HG03460 (cell line): Measurements from ENCODE around the gene RAB30.
"Not testable (repeated sequence)": the region's sequence is repeated elsewhere in the genome, so short reads cannot be mapped to it uniquely, and the experiment has no call there.

Experiments
- ATAC-seq: cut with Tn5 transposase; IDR thresholded peaks from one replicate; pipeline ENCODE4 v1.9.1; 2021; ENCODE audit not compliant: unreplicated experiment

RAB30 gene

GRCh38 chr11:82950502-82950901 is 121.2 kb downstream of the RAB30 start:
- ATAC-seq = not testable (repeated sequence)

DNA sequence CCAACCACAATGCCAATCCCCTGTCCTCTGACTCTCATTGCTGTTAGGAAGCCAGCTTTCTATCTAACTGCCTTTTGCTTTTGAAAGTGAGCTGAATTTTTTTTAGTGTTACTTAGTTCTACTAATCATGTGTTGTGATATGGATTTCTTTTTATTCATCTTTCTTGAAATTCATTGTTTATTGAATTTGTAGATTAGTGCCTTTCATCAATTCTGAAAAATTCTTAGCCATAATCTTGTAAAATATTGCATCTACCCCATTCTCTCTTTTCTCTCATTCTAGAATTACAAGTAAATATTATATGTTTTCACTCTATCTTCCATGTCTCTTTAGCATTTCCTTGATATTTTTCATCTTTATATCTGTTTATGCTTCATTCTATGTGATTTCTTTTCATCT is 122.3 kb downstream of the RAB30 start:
- no peak for ATAC-seq

DNA sequence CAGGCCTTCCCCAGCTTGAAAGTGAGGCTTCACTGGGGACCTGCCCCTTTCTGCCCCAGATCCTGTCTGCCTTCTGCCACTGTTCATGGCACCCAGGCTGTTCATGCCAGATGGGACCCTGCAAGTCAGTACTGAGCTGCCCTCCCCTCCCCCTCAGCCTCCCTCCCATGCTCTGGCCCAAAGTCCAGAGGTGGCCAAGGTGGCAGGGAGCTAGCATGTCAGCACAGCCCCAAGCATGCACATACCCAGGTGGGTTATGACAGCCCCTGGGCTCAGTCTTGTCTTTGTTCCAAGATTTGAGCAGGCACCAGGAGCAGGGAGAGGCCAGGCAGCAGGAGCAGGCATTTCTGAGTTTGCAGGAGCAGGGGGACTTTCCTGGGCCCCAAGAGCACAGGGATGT is 126.0 kb downstream of the RAB30 start:
- ATAC-seq = no peak

DNA sequence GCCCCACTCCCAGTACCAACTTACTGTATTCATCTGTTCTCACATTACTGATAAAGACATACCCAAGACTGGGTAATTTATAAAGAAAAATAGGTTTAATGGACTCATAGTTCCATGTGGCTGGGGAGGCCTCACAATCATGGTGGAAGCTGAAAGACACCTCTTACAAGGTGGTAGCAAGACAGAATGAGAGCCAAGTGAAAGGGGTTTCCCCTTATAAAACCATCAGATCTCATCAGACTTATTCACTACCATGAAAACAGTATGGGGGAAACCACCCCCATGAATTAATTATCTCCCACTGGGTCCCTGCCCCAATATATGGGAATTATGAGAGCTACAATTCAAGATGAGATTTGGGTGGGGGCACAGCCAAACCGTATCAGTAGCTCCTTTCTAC is 126.7 kb downstream of the RAB30 start:
- ATAC-seq = not testable (repeated sequence)

- no peak for ATAC-seq
Measured at GRCh38 chr11:82944198-82944597, 127.5 kb downstream of the RAB30 start.

- not testable (repeated sequence) for ATAC-seq
Measured at GRCh38 chr11:82943430-82943829, 128.3 kb downstream of the RAB30 start.

GRCh38 chr11:82942376-82942775 is 129.3 kb downstream of the RAB30 start:
- no peak for ATAC-seq

- ATAC-seq = no peak
Measured at GRCh38 chr11:82939456-82939855, 132.2 kb downstream of the RAB30 start.

DNA sequence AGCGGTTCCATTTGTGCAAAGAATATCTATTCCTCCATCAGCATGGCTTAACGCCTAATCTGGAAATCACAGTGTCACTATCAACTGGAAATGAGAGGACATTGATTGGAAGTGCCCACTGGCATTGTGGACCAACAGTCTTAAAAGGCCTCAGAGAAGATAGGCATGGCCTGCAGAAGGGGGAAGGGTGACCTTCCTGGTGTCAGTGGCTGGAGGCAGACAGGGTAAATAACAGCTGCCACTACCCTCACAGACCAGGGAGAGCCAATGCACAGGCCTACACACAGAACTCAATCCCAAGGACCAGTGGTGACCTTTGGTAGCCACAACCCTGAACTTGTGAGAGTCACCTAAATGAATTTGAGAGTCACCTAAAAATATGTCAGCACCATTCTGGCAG is 134.1 kb downstream of the RAB30 start:
- no peak for ATAC-seq

DNA sequence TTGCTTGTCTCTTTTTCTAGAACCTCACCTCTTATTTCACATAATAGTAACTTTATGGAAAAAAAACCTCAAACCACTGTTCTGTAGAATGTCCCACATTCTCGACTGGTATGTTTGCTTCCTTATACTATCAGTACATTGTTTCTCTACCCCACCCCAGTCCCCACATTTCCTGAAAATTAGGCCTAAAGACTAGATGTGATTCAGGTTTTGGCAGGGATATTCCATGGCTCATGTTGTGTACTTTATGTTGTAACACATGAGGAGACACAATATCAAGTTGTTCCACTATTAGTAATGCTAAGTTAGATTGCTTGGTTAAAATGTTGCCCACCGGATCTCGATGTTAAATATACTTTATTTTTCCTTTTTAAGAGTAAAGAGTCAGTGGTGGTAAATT is 135.4 kb downstream of the RAB30 start:
- no peak for ATAC-seq

DNA sequence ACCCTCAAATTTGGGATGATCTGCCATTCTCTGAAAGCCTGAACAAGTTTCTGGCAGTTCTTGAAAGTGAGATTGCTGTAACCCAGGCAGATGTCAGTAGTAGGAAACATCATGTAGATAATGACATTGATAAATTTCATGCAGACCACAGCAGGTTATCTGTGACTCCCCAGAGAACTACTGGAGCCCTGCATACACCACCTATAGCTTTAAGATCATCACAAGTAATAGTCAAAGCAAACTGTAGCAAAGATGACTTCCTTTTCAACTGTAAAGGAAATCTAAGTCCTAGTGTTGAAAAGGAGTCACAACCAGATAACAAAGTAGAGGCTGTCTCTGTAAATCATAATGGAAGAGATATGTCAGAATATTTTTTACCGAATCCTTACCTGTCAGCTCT is 139.1 kb downstream of the RAB30 start:
- no peak for ATAC-seq

GRCh38 chr11:82930734-82931133 is 141.0 kb downstream of the RAB30 start:
- ATAC-seq = no peak

DNA sequence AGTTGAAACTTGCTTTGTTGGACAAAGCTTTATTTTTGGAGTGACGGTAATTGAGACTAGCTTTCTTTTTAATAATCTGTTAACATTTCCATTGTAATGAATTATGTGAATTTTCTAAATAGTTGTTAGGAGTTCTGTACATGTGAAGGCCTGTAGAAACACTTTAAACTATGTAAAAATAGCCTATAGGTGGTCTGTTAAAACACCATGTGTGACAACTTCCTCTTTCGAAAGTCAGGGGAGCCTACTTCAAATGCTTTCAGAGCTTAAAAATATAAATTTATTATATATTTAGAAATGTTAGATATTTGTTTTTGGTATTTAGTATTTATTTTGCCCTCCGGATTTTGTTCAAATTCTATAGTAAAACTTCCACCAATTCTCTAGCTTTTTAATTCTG is 141.5 kb downstream of the RAB30 start:
- ATAC-seq = no peak

GRCh38 chr11:82929121-82929520 is 142.6 kb downstream of the RAB30 start:
- ATAC-seq = no peak

DNA sequence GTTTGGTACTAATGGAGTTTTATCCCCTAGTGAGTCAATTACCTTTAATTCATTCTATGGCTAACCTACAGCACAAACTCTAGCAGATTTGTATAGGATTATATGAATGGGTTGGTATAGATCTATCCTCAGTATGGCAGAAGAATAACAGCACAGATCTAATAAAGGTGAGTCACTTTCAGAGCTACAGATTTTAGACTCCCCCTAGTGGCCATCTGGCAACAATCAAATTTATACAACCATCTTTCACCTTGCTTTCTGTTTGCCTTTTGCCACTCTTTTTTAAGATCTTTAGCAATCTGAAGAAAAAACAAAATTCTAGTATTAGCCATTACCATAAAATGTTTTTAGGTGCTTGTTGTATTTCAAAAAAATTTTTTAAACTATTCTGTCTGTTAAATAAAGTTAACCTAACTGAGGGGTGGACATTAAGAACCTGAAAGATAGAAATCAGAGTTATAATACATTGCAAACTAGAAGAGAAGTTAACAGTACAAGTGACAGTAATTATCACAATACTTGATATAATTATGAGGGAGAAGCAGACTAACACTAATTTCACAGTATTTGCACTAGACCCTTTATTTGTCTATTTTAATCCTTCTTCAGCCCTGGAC is 144.3 kb downstream of the RAB30 start:
- ATAC-seq = peak; percentile 64

GRCh38 chr11:82924522-82925224 is 147.0 kb downstream of the RAB30 start:
- no peak for ATAC-seq
